Stomach (tissue), 9 donors: Measurements from ENCODE around the gene IRF4. TPM values are rescaled to one million over a fixed set of nuclear protein-coding genes. Genes with fewer than 3 reads are reported as not detected.

Source experiments
- DNase-seq, 2 donors: peaks; one replicate each; pipeline versions ENCODE4 v3.0.0 to v3.0.0-alpha.2; 2013 to 2019
- H3K27ac ChIP-seq, 5 donors: fragments of 200-600 bp in 4 of 5; sonication (generic) in 4 of 5; one replicate each; pipeline ENCODE4 v1.5.1; 2013 to 2019; ENCODE audit warnings: mild to moderate bottlenecking in 1 of 5, moderate library complexity in 1 of 5
- H3K27me3 ChIP-seq, 3 donors: fragments of 200-600 bp; sonication (generic); one replicate each; pipeline ENCODE4 v1.5.1; 2017 to 2019; ENCODE audit warnings: mixed run types in 1 of 3
- H3K36me3 ChIP-seq, 4 donors: fragments of 200-600 bp; sonication (generic); 1 replicate in 3 of 4; 2 replicates in 1 of 4; pipeline ENCODE4 v1.5.1; 2016 to 2019
- H3K4me1 ChIP-seq, 4 donors: fragments of 200-600 bp; sonication (generic); one replicate each; pipeline ENCODE4 v1.5.1; 2016 to 2019
- H3K4me3 ChIP-seq, 4 donors: fragments of 200-600 bp; sonication (generic) in 3 of 4; one replicate each; pipeline ENCODE4 v1.5.1; 2016 to 2019; ENCODE audit warnings: mild to moderate bottlenecking in 1 of 4
- H3K9me3 ChIP-seq, 4 donors: fragments of 200-600 bp; sonication (generic); one replicate each; pipeline ENCODE4 v1.5.1; 2016 to 2019
- EP300 ChIP-seq: sonication (generic); formaldehyde crosslinking; IDR thresholded peaks from one replicate; pipeline ENCODE4 v1.6.1; 2017; ENCODE audit warnings: antibody characterized with exemption
- POLR2A ChIP-seq, 4 donors: fragments of 450-650 bp; IDR thresholded peaks; one replicate each; pipeline ENCODE4 v1.6.1; 2016; ENCODE audit warnings: antibody characterized with exemption in 4 of 4, control low read depth in 2 of 4, mild to moderate bottlenecking in 1 of 4, moderate library complexity in 1 of 4
- POLR2AphosphoS5 ChIP-seq, 3 donors: sonication (generic); formaldehyde crosslinking; IDR thresholded peaks; one replicate each; pipeline ENCODE4 v1.6.1; 2016; ENCODE audit warnings: antibody characterized with exemption in 3 of 3
- WGBS, 5 donors: extraction: QIAGEN DNeasy Blood & Tissue Kit in 3 of 5; methylation state at CpG; one replicate each; pipeline versions ENCODE4 v1.1.5 to v1.1.7; 2013 to 2018; 5-methylcytosine and 5-hydroxymethylcytosine counted together
- intact Hi-C: fragments of 100-400 bp; cut with DNase I; formaldehyde crosslinking; loops from one replicate; pipeline ENCODE4 v1.15.1; 2023; ENCODE audit warnings: low total_unique reads
- polyA plus RNA-seq, 3 donors: library from polyadenylated mRNA; stranded (reverse); fragments of 200-250 nt; gene quantifications; one replicate each; pipeline ENCODE4 v1.2.3, GENCODE V29; 2013
- total RNA-seq, 5 donors: library from RNA; depleted of rRNA; stranded (reverse); fragments of >200 nt; gene quantifications; one replicate each; pipeline versions ENCODE4 v1.1.0 to v1.2.3, GENCODE V29; 2014 to 2016
- TF ChIP-seq, protein P1 (sequence below), 7 experiments: fragments of 450-650 bp in 4 of 7; fragments of 200-600 bp in 3 of 7; sonication (generic) in 3 of 7; IDR thresholded peaks; one replicate each; pipeline ENCODE4 v1.5.1; 2016 to 2019; ENCODE audit warnings: antibody characterized with exemption in 7 of 7, control low read depth in 2 of 7, mild to moderate bottlenecking in 1 of 7
- donor health status: healthy with polysubstance abuse.
- donor health status: Bipolar disorder and iron deficiency.
- donor health status: healthy.

Gene IRF4
- total and polyA plus RNA-seq, 8 donors, result 0.48 to 7.0 (median 2.6) TPM; not detected in 1

GRCh38 chr6:434051-434705 is 42.6 kb downstream of the IRF4 start:
- intact Hi-C loops, result no loop called here
- whole genome bisulfite sequencing, 5 donors, result 80 to 90% (median 85%) methylated on average over 14 of the region's 14 CpGs

DNA sequence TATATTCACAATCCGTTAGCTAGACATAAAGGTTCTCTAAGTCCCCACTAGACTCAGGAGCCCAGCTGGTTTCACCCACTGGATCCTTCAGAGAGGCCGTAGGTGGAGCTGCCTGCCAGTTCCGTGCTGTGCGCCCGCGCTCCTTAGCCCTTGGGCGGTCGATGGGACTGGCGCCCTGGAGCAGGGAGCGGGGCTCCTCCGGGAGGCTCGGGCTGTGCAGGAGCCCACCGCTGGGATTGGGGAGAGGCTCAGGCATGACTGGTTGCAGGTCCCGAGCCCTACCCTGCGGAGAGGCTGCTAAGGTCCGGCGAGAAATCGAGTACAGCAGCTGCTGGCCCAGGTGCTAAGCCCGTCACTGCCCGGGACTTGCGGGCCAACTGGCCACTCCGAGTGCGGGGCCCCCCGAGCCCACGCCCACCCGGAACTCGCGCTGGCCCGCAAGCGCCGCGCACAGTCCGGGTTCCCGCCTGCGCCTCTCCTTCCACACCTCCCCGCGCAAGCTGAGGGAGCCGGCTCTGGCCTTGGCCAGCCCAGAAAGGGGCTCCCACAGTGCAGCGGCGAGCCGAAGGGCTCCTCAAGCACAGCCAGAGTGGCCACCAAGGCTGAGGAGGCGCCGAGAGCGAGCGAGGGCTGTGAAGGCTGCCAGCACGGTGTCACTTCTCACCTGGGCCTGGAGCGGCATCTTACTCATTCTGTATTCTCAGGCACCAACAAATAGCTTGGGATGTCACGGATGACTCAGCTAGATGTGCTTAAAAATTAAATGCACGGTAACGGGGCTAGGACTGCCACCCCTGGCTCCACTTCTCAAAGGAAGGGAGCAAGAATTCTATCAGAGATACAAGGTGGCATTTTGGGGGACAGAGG is 44.1 kb downstream of the IRF4 start:
- TF ChIP-seq POLR2A (IDR thresholded peaks at IDR 0.05) (no peak), EP300 (no peak), POLR2AphosphoS5 (IDR thresholded peaks at IDR 0.05) (no peak)
- TF ChIP-seq, protein P1, sequence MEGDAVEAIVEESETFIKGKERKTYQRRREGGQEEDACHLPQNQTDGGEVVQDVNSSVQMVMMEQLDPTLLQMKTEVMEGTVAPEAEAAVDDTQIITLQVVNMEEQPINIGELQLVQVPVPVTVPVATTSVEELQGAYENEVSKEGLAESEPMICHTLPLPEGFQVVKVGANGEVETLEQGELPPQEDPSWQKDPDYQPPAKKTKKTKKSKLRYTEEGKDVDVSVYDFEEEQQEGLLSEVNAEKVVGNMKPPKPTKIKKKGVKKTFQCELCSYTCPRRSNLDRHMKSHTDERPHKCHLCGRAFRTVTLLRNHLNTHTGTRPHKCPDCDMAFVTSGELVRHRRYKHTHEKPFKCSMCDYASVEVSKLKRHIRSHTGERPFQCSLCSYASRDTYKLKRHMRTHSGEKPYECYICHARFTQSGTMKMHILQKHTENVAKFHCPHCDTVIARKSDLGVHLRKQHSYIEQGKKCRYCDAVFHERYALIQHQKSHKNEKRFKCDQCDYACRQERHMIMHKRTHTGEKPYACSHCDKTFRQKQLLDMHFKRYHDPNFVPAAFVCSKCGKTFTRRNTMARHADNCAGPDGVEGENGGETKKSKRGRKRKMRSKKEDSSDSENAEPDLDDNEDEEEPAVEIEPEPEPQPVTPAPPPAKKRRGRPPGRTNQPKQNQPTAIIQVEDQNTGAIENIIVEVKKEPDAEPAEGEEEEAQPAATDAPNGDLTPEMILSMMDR (IDR thresholded peaks at IDR 0.05), result no peak
- 95 to 98% (median 96%) methylated on average over 35 to 50 of the region's 50 CpGs for WGBS, 5 donors
- Histone ChIP-seq H3K9me3 (no peaks in the 10 kb centered on the region), H3K4me1 (no peaks in the 10 kb centered on the region), H3K27me3 (peaks cover 0 to 7% (median 0%) of the 10 kb centered on the region in 3 donors), H3K27ac (no peak overlapping the region), H3K4me3 (no peak overlapping the region), H3K36me3 (no peaks in the 10 kb centered on the region)
- no peak for DNase-seq
- intact Hi-C loops, result no loop called here

More at GRCh38 chr6:434051-434705, 42.6 kb downstream of the IRF4 start:
- H3K9me3 ChIP-seq, result no peaks in the 10 kb centered on the region
- no peaks in the 10 kb centered on the region for H3K36me3 ChIP-seq
- H3K27me3 ChIP-seq, result peaks cover 0 to 7% (median 0%) of the 10 kb centered on the region in 3 donors
- no peaks in the 10 kb centered on the region for H3K4me1 ChIP-seq
- DNase-seq, result no peak
- H3K4me3 ChIP-seq, result no peak overlapping the region
- no peak for TF ChIP-seq POLR2A (IDR thresholded peaks at IDR 0.05)
- no peak for TF ChIP-seq EP300
- TF ChIP-seq POLR2AphosphoS5 (IDR thresholded peaks at IDR 0.05), result no peak
- TF ChIP-seq, protein P1 (IDR thresholded peaks at IDR 0.05), result no peak
- no peak overlapping the region for H3K27ac ChIP-seq

DNA sequence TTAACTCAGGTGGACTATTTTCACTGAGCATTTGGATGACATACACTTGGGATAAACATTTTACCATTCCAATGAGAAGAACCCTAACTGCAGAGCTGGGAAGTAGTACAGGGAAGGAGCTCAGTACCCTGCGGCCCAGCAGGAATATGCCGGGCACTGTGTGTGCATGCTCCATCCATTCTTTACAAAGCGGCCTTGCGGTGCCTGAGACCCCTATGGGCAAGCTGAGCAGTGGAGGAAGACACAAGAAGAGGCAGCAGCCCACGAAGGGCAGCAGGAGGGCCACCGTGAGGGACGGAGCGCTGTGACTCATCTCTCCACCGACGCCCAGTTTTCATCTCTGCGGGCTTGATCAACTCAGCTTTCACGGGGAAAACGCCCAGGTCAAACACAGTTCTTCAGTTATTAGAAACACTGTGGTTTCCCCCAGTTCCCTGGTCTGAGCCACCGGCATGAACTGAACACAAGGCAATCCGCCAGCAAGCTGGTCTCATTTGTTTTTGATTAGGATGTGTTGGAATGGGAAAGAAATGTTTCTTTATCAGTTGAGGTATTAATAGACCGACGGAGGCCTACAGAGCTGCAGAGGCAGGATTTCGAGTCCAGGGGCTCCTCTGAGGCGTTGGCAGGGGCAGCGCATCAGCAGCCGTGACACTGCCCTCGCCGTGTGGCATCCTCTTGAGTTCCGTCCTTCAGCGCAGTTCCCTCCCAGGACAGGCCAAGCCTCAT is 44.9 kb downstream of the IRF4 start:
- intact Hi-C loops, result no loop called here
- Histone ChIP-seq H3K27ac (no peak overlapping the region), H3K27me3 (peaks cover 0 to 11% (median 0%) of the 10 kb centered on the region in 3 donors), H3K36me3 (no peaks in the 10 kb centered on the region), H3K4me1 (no peaks in the 10 kb centered on the region), H3K9me3 (no peaks in the 10 kb centered on the region), H3K4me3 (no peak overlapping the region)
- 82 to 90% (median 84%) methylated on average over 25 of the region's 25 CpGs for WGBS, 5 donors
- TF ChIP-seq POLR2A (IDR thresholded peaks at IDR 0.05) (no peak), EP300 (no peak), POLR2AphosphoS5 (IDR thresholded peaks at IDR 0.05) (no peak)
- TF ChIP-seq, protein P1 (IDR thresholded peaks at IDR 0.05), result no peak
- no peak for DNase-seq

DNA sequence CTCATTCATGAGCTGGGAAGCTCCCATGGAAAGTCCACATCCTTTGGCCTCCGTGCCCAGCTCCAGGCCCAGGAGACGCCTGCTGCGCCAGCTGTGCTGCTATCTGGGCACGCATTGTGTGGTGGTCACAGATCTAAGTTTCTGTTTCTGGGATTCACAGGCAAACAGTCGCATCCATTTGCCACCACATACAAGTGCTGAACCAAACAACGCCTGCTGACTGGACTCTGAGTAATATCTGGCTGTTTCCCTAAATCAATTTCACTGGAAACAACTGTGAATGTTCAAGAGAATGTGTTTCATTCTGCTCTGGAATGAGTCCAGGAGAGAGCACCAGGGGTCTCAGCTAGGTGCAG is 45.5 kb downstream of the IRF4 start:
- WGBS, 5 donors, result 87 to 96% (median 93%) methylated on average over 5 to 6 of the region's 6 CpGs
- Histone ChIP-seq H3K4me1 (no peaks in the 10 kb centered on the region), H3K4me3 (no peak overlapping the region), H3K27ac (no peak overlapping the region), H3K9me3 (no peaks in the 10 kb centered on the region), H3K27me3 (peaks cover 0 to 8% (median 0%) of the 10 kb centered on the region in 3 donors), H3K36me3 (no peaks in the 10 kb centered on the region)
- DNase-seq, result no peak
- TF ChIP-seq EP300 (no peak), POLR2AphosphoS5 (IDR thresholded peaks at IDR 0.05) (no peak), POLR2A (IDR thresholded peaks at IDR 0.05) (no peak)
- TF ChIP-seq, protein P1 (IDR thresholded peaks at IDR 0.05), result no peak
- intact Hi-C loops, result no loop called here
